Hematopoietic multipotent progenitor cell (in vitro differentiated cells): ENCODE data around the gene SHISA7. TPM values are rescaled to one million over a fixed set of nuclear protein-coding genes. Genes with fewer than 3 reads are reported as not detected.
"Not testable (repeated sequence)": the region's sequence is repeated elsewhere in the genome, so short reads cannot be mapped to it uniquely, and the experiment has no call there.

Experiments used
- DNase-seq, 3 donors: peaks; one replicate each; pipeline ENCODE4 v3.0.0-alpha.2; 2011 to 2015; ENCODE audit warnings: low read depth in 2 of 3, low spot score in 2 of 3
- total RNA-seq: library from RNA; depleted of rRNA; stranded (reverse); fragments of >200 nt; gene quantifications from one replicate; pipeline ENCODE4 v1.2.3, GENCODE V29; 2012

Gene SHISA7
- total RNA-seq, 1 donor: under 0.01 TPM

DNA sequence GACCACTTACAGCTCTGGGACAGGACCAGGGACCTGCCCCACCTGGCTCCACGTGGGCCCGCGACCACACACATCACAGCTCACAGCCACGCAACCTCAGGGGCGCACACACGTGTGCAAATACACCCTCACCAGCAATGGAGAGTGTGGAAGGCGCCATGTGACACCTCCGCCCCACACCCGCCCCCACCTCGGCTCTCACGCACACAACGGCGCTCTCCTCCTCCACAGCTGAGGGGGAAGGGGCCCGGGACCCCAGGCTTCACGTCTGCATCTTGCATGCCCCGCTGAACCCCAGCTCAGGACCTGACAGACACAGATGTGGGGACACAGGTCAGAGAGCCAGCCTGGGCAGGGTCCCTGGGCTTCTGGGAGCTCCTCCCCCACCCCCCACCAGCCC lies 6.4 kb upstream of the SHISA7 start:
- DNase-seq: no peak

GRCh38 chr19:55448175-55448490 lies 5.0 kb upstream of the SHISA7 start:
- not testable (repeated sequence) for DNase-seq

DNA sequence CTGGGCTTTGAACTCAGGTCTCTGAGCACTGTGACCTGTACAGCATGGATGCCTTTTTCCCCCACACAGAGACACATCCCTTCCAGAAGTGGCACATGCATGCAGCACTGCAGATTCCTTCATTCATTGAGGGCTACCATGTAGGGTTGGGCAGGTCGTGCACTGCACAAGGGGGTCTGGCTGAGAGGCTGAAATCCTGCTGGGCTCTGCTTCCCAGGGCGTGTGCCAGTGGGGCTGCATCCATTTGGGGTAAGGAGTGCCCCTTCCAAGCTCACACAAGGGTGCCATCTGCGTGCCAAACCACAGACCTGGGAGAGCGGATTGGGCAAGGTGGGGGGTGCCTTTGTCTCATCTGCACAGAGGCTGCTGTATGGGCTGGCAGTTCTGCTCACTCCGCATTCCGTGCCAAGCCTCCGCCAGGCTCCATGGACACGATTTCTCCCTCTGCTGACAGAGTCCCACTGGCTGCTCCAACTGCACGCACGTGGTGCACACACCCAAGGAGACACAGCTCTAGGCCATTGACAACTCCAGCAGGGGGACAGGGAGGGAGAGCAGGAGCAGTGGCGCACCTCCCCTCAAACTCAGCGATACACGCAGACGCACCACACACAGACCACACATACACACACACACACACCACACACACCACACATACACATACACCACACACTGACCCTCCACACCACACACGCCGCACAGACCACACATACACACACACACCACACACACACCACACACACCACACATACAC lies 4.5 kb upstream of the SHISA7 start:
- DNase-seq: peak in 1 of 3 donors; percentile 55

DNA sequence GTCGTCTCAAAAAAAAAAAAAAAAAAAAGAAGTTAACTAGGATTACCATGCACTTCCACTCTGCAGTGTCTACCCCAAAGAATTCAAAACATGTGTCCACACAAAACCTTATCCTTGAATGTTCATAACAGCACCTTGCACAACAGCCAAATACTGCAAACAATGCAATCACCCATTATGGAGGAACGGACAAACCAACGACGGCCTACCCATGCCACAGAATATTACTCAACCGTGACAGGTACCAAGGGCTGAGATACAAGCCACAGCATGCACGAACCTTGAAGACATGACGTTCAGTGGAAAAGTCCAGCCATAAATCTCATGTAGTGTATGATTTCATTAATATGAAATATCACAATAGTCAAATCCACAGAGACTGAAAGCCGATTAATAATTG lies 3.0 kb upstream of the SHISA7 start:
- DNase-seq: no peak

DNA sequence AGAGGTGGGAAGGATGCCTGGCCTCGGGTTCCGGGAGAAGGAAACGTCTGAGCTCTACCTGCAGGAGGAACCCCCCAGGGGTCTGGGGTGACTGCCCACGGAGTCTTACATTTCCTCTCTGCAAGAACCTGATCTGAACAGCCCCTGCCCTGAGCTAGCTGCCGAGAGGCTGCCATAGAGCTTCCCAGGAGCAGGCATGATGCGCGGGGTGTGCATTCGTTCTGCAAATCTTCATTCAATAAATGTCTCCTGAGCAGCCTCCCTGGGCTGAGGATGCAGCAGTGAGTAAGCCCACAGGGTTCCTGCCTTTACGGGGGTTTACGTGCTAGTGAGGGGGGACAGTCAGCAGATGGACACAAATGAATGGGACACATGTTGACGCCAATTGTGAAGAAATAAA lies 1.5 kb upstream of the SHISA7 start:
- DNase-seq: no peak

- DNase-seq: peak in 2 of 3 donors; percentile 46 to 67
Observed at GRCh38 chr19:55443824-55444480, 852 bp upstream of the SHISA7 start.

GRCh38 chr19:55442372-55442961 lies 633 bp downstream of the SHISA7 start:
- DNase-seq: peak in 1 of 3 donors; percentile 48

DNA sequence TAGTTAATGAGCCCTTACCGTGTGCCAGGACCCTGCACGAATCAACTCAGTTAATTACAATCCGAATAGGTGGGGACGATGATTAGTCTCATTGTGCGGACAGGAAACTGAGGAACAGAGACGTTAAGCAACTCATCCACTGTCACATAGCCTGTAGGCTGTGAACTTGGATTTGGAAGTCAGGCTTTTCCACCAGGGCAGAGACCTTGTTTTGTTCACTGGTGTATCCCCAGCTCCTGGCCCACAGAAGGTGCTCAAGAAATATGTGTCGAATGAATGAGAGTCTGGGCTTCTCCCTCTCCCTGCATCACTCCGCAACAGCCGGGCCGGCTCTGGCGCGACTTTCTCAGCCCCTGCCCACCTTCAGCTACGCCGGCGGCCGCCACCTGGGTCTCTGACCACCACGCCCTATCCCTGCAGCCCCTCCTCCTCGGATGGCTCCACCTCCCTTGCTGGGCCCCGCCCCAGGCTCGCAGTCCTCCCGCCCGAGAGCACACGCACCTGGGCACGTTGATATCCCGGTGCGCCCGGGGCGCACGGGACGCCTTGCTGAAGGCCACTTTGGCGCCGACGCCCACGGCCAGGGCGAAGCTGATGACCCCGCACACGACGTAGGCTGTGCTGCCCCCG lies 1.3 kb downstream of the SHISA7 start:
- no peak for DNase-seq

- peak in 1 of 3 donors; percentile 66 for DNase-seq
Observed at GRCh38 chr19:55441319-55441691, 1.8 kb downstream of the SHISA7 start.

- DNase-seq: no peak
Observed at GRCh38 chr19:55440411-55441105, 2.5 kb downstream of the SHISA7 start.

DNA sequence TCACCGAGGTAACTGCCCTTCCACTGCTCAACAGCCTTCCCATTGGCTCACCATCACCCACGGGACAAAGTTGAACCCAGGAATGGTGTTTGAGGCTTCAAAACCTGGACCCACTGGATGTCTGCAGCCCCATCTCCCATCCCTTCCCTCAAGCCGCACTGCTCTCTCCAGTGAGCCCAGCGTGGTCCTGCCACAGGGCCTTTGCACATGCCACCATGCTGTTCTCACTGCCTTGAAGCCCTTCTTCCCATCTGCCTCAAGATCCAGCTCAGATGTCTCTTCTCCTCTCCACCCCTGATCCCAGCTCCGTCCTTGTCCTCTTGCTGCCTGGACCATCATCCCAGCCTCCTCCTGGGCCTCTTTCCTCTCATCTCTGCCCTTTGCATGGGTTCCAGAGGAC lies 4.0 kb downstream of the SHISA7 start:
- DNase-seq: no peak

GRCh38 chr19:55437410-55437809 lies 5.7 kb downstream of the SHISA7 start:
- peak in 1 of 3 donors; percentile 69 for DNase-seq

- DNase-seq: no peak
Observed at GRCh38 chr19:55436847-55437246, 6.3 kb downstream of the SHISA7 start.

GRCh38 chr19:55435020-55435419 lies 8.1 kb downstream of the SHISA7 start:
- no peak for DNase-seq

DNA sequence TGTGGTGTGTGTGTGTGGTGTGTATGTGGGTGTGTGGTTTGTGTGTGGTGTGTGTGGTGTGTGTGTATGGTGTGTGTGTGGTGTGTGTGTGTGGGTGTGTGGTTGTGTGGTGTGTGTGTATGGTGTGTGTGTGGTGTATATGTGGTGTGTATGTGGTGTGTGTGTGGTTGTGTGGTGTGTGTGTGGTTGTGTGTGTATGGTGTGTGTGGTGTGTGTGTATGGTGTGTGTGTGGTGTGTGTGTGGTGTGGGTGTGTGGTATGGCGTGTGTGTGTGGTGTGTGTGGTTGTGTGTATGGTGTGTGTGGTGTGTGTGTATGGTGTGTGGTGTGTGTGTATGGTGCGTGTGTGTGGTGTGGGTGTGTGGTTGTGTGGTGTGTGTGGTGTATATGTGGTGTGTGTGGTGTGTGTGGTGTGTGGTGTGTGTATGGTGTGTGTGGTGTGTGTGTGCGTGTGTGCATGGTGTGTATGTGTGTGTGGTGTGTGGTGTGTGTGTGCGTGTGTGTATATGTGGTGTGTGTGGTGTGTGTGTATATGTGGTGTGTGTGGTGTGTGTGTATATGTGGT lies 8.7 kb downstream of the SHISA7 start:
- DNase-seq: no peak

DNA sequence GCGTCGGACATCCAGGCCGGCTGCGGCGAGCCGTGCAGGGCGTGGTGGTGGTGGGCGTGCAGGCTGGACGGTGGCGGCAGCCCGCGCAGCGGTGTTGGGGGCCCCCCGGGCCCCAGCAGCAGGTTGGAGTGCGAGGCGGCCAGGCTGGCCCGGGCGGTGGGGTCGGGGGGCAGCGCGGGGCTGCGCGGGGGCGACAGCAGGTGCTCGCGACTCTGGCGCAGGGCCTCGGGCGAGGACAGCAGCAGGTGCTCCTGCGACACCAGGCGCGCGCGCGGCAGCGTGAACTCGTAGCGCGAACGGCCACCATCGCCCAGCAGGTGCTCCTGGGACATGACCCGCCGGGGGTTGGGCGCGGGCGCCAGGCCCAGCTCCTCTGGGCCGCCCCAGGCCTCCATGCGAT lies 9.8 kb downstream of the SHISA7 start:
- DNase-seq: no peak

GRCh38 chr19:55432241-55432959 lies 10.7 kb downstream of the SHISA7 start:
- DNase-seq: no peak

DNA sequence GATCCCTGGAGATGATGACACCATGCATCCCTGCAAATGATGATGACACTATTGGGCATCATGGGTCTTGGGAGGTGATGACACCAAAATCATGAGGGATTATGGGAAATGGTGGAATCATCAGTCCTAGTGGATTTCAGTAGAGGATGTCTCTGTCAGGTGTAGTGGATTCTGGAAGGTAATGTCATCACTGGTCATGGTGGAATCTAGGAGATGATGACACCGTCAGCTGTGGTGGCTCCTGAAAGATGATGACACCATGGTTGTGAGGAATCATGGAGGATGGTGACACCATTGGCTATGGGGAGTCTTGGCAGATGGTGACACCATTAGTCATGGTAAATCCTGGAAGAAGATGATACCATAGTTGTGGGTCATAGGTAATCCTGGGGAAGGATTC lies 11.9 kb downstream of the SHISA7 start:
- no peak for DNase-seq

DNA sequence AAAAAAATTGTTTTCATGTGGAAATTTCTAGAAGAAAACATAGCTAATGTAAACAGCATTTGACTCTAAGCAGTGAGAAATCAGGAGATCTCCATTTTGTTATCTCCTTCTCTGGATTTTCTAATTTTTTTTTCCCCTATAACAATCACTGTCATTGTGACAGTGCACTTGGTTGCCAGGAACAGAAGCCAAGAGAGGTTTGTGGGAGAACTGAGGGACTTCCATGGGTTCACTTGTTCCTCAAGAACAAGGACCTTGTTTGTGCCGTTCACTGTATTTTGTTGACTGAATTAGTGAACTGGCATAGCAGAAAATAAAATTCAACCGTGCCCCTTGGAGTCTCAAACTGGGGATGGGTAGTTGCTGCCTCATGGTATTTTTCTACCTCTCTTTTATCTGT lies 17.1 kb downstream of the SHISA7 start:
- no peak for DNase-seq

DNA sequence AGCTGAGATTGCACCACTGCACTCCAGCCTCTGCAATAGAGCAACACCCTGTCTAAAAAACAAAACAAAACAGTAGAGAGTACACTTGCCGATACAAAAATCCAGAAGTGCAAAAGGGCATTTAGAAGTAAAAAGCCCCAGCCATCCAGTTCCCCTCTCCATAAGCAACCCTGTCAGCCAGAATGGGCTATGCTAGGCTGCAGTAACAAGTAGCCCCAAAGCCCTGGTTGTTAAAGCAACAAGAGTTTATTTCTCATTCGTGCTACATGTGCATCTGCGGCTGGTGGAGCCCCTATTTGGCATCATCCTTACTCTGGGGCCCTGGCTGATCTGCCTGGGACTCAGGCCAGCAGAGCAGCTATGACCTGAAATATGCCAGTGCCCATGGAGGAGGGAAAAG lies 18.6 kb downstream of the SHISA7 start:
- no peak for DNase-seq
